AG04449 (cell line): Measurements from ENCODE around the gene MSH2.

Experiments
- CTCF ChIA-PET: fragments of 350-600 bp; formaldehyde crosslinking; extraction: SDS; loops from one replicate; lab custom pipeline; 2021; ENCODE audit warnings: antibody characterized with exemption; lab: Yijun Ruan, JAX
- POLR2A ChIA-PET: fragments of 400-600, 350-600 bp; formaldehyde crosslinking; extraction: SDS; loops from one replicate; lab custom pipeline; 2020; ENCODE audit warnings: antibody characterized with exemption, inconsistent platforms; lab: Yijun Ruan, JAX
- DNase-seq: peaks from one replicate; pipeline ENCODE4 v3.0.0-alpha.2; 2010; ENCODE audit warnings: low read depth, low spot score
- H3K4me3 ChIP-seq: 2 replicates; pipeline ENCODE4 v1.5.1; 2011; ENCODE audit warnings: low read depth, mild to moderate bottlenecking, control low read depth, low read length
- TF ChIP-seq, protein P1 (sequence below): IDR thresholded peaks from one replicate; pipeline ENCODE4 v1.5.1; 2011; ENCODE audit warnings: mild to moderate bottlenecking, moderate library complexity, low read length, control low read depth, inconsistent platforms; ENCODE audit not compliant: insufficient read depth; ENCODE audit errors: missing control alignments

Gene MSH2

GRCh38 chr2:47457268-47457667, 54.3 kb downstream of the MSH2 start:
- ChIA-PET POLR2A (no interaction called here), CTCF (interaction anchor here (1.3 to 1.4 kb wide), 3 partner anchors 16 to 312 kb away, joined by 3 to 6 read pairs (median 3); no protein-coding TSS in a partner anchor)
- TF ChIP-seq, protein P1, sequence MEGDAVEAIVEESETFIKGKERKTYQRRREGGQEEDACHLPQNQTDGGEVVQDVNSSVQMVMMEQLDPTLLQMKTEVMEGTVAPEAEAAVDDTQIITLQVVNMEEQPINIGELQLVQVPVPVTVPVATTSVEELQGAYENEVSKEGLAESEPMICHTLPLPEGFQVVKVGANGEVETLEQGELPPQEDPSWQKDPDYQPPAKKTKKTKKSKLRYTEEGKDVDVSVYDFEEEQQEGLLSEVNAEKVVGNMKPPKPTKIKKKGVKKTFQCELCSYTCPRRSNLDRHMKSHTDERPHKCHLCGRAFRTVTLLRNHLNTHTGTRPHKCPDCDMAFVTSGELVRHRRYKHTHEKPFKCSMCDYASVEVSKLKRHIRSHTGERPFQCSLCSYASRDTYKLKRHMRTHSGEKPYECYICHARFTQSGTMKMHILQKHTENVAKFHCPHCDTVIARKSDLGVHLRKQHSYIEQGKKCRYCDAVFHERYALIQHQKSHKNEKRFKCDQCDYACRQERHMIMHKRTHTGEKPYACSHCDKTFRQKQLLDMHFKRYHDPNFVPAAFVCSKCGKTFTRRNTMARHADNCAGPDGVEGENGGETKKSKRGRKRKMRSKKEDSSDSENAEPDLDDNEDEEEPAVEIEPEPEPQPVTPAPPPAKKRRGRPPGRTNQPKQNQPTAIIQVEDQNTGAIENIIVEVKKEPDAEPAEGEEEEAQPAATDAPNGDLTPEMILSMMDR: no peak
- H3K4me3 ChIP-seq: no peak overlapping the region
- no peak for DNase-seq

GRCh38 chr2:47459021-47459420, 56.1 kb downstream of the MSH2 start:
- no peak for DNase-seq
- ChIA-PET CTCF (no interaction called here), POLR2A (no interaction called here)
- TF ChIP-seq, protein P1: no peak
- no peak overlapping the region for H3K4me3 ChIP-seq

- TF ChIP-seq, protein P1: no peak
- no peak overlapping the region for H3K4me3 ChIP-seq
- ChIA-PET CTCF (interaction anchor here (1.2 to 1.4 kb wide), 2 partner anchors 23 to 24 kb away, joined by 3 to 4 read pairs; no protein-coding TSS in a partner anchor), POLR2A (no interaction called here)
- no peak for DNase-seq
Observed at GRCh38 chr2:47460766-47461165, 57.8 kb downstream of the MSH2 start.

- TF ChIP-seq, protein P1: no peak
- POLR2A ChIA-PET: no interaction called here
- CTCF ChIA-PET: interaction anchor here (1.1 kb wide), 1 partner anchor 83 kb away, joined by 3 read pairs; no protein-coding TSS in a partner anchor
- DNase-seq: no peak
- H3K4me3 ChIP-seq: no peak overlapping the region
Observed at GRCh38 chr2:47471429-47472116, 68.6 kb downstream of the MSH2 start.

- ChIA-PET CTCF (interaction anchor here (0.8 kb wide), 1 partner anchor 288 kb away, joined by 3 read pairs; no protein-coding TSS in a partner anchor), POLR2A (no interaction called here)
- TF ChIP-seq, protein P1: no peak
- DNase-seq: no peak
- H3K4me3 ChIP-seq: no peak overlapping the region
Observed at GRCh38 chr2:47479863-47480262, 76.9 kb downstream of the MSH2 start.

- TF ChIP-seq, protein P1: no peak
- DNase-seq: no peak
- POLR2A ChIA-PET: no interaction called here
- H3K4me3 ChIP-seq: no peak overlapping the region
- CTCF ChIA-PET: interaction anchor here (0.9 to 1.8 kb wide), 2 partner anchors 9 to 284 kb away, joined by 4 to 6 read pairs; no protein-coding TSS in a partner anchor
Observed at GRCh38 chr2:47483191-47483590, 80.2 kb downstream of the MSH2 start.
